ENCODE measurements around the gene IL22RA1. TPM values are rescaled to one million over a fixed set of nuclear protein-coding genes. Genes with fewer than 3 reads are reported as not detected.
A peak's percentile ranks its signal among the peaks of the same experiment; 100 is the strongest.

The IL22RA1 gene
- total and polyA plus RNA-seq, 9 of the 15 experiments (the other 6 are each of a cell fraction or from before 2014, with no cell fraction given) = not detected

- TF ChIP-seq ZFP30 (CRISPR knock-in tag; IDR thresholded peaks at IDR 0.05; ENCODE audit: borderline replicate concordance) (no peak), ESRRA (IDR thresholded peaks at IDR 0.05; ENCODE audit: borderline replicate concordance, low read depth) (peak; percentile 83; the same call in 1 of the 2 replicates)
These were observed 30.8 kb downstream of the IL22RA1 start, which contains the start of gene MYOM3 (continued) for GRCh38 chr1:24111996-24112779.

GRCh38 chr1:24111262-24111995 lies 31.5 kb downstream of the IL22RA1 start:
- Histone ChIP-seq H3K9ac (ENCODE audit: insufficient read depth in 1 of 2, low read depth in 2 of 2, low read length in 2 of 2) (0 out of 4 replicates have a peak overlapping the region, but pooled peaks of 1 of the 2 experiments have one; percentile 16), H3K4me1 (replicated peaks in 1 of 2; ENCODE audit: control insufficient read depth in 2 of 2, insufficient read depth in 2 of 2, low read length in 2 of 2) (peaks cover 0 to 24% of the 10 kb centered on the region in 2 experiments; a peak in 3 of 5 replicates), H3K4me2 (ENCODE audit: insufficient read depth, low read length) (no peak overlapping the region), H2AFZ (ENCODE audit: low read depth, low read length) (no peak overlapping the region), H3K27me3 (ENCODE audit: control insufficient read depth in 2 of 2, insufficient read depth in 2 of 2, low read length in 2 of 2) (peaks cover 61 to 89% of the 10 kb centered on the region in 2 experiments), H3K9me1 (ENCODE audit: control insufficient read depth, insufficient read depth, low read length) (no peaks in the 10 kb centered on the region), H3K4me3 (no peak overlapping the region), H3K27ac (ENCODE audit: extremely low read depth, low read depth, low read length) (no peak overlapping the region), H3K9me3 (replicated peaks; ENCODE audit: control insufficient read depth, insufficient read depth, low read depth, low read length) (no peaks in the 10 kb centered on the region), H3K36me3 (ENCODE audit: control insufficient read depth, insufficient read depth, low read length) (no peaks in the 10 kb centered on the region), H4K20me1 (replicated peaks; ENCODE audit: control insufficient read depth, insufficient read depth, low read length) (peaks cover 14% of the 10 kb centered on the region), H3K79me2 (ENCODE audit: control insufficient read depth, insufficient read depth, low read length) (no peaks in the 10 kb centered on the region)
- intact Hi-C loops (cut with micrococcal nuclease) (loop anchor here (5.0 kb wide), 1 partner anchor 164 kb away; no protein-coding TSS in a partner anchor), in situ Hi-C loops (cut with MboI) (no loop called here)
- ATAC-seq (no peak), FAIRE-seq (no peak), DNase-seq (ENCODE audit: extremely low read depth in 1 of 4, low spot score in 3 of 4) (no peak)
- 5% methylated on average over 20 of the region's 20 CpGs for WGBS (ENCODE audit: insufficient coverage, low coverage, missing lambda C conversion rate)
- ChIA-PET CTCF (ENCODE audit: low intra/inter-chr PET ratio) (interaction anchor here (1.0 to 1.5 kb wide), 3 partner anchors 40 to 339 kb away, joined by 3 to 7 read pairs (median 4); no protein-coding TSS in a partner anchor), POLR2A (interaction anchor here (0.6 to 1.7 kb wide), 5 partner anchors 9 to 429 kb away, joined by 3 to 9 read pairs (median 3); no protein-coding TSS in a partner anchor)
- no TSS peak for BruUV-seq (replicated peaks)
- peak; percentile 80 for TF ChIP-seq ZNF316 (IDR thresholded peaks at IDR 0.05)
- TF ChIP-seq AFF4 (CRISPR knock-in tag; IDR thresholded peaks at IDR 0.05) = no peak
- TF ChIP-seq MAFG (tag; conservative IDR thresholded peaks at IDR 0.05) = peak; percentile 41
- TF ChIP-seq C11orf30 (IDR thresholded peaks at IDR 0.05; ENCODE audit: low read depth) = peak; percentile 52; the same call in 1 of the 2 replicates
- no peak for TF ChIP-seq NR2C1 (IDR thresholded peaks at IDR 0.05)
- TF ChIP-seq NR2C1 (tag; IDR thresholded peaks at IDR 0.05) = no peak

Data from K562 (cell line).